Activated T-cell treated with anti-CD3 and anti-CD28 coated beads for 4 hours (primary cell): Measurements from ENCODE around the gene ZDHHC4.

Source experiments
- DNase-seq: peaks from one replicate; pipeline ENCODE4 v3.0.0-alpha.2; 2020

ZDHHC4 gene

DNA sequence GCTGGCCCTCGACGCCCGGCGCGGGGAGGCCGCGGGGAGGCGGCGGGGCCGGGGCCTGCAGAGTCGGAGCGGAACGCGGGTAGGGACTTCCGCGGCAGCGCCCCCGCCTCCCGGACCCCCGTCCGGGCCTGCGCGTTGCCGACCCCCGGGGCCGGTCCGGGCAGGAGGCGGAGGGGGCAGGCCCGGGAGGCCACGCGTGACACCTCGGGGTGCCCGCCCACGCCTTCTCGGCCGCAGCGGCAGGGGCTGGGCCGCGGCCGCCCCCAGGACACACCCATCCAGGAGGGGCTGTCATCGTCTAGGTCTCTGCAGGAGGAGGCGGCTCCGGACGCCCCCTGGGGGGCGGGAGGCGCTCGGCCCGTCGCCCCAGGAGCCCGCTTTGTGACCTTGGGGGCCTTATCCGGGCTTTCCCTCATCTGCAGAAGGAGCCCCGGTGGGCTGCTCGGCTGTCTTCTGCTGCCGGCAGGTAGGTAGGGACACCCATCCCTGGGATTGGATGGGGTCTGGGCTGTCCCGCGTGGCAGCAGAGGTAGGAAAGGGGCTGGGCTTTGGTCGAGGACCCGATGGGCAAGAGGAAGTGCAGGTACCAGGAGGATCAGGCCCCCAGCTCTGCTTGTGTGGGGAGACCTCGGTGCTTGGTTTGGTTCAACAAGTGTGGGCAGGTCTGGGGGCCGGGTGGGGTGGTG lies 60.4 kb downstream of the ZDHHC4 start:
- peak; percentile 29 for DNase-seq
